LNCaP clone FGC (cell line): ENCODE measurements around the gene TNS1.

ENCODE experiments used
- DNase-seq: peaks from one replicate; pipeline ENCODE4 v3.0.0-alpha.2; 2011; ENCODE audit warnings: low read depth
- H3K4me3 ChIP-seq: 2 replicates; pipeline ENCODE4 v1.5.1; 2011; ENCODE audit warnings: mild to moderate bottlenecking, low read depth, low read length, control low read depth
- CTCF ChIP-seq: IDR thresholded peaks from 2 replicates; pipeline ENCODE4 v1.5.1; 2012; ENCODE audit warnings: mild to moderate bottlenecking; ENCODE audit not compliant: control insufficient read depth, insufficient read depth; ENCODE audit errors: extremely low read depth

Gene TNS1

GRCh38 chr2:217988014-217988839 lies 14.6 kb downstream of the TNS1 start:
- DNase-seq: peak; percentile 95

GRCh38 chr2:217987391-217987790 lies 15.4 kb downstream of the TNS1 start:
- DNase-seq: no peak
- TF ChIP-seq CTCF: no peak
- no peak overlapping the region for H3K4me3 ChIP-seq

More at GRCh38 chr2:217988014-217988839, 14.6 kb downstream of the TNS1 start:
- peak; percentile 82 for TF ChIP-seq CTCF
- peak overlapping the region; percentile 36; the same call in 1 of the 2 replicates for H3K4me3 ChIP-seq

- no peak for TF ChIP-seq CTCF
- no peak overlapping the region for H3K4me3 ChIP-seq
- no peak for DNase-seq
These were observed 16.4 kb downstream of the TNS1 start for GRCh38 chr2:217986256-217986961.

GRCh38 chr2:217983276-217984233 lies 19.2 kb downstream of the TNS1 start:
- H3K4me3 ChIP-seq: no peak overlapping the region
- no peak for DNase-seq
- no peak for TF ChIP-seq CTCF

- no peak for TF ChIP-seq CTCF
- no peak overlapping the region for H3K4me3 ChIP-seq
- no peak for DNase-seq
These were observed 20.8 kb downstream of the TNS1 start for GRCh38 chr2:217981971-217982370.

GRCh38 chr2:217981084-217981730 lies 21.6 kb downstream of the TNS1 start:
- TF ChIP-seq CTCF: no peak
- no peak for DNase-seq
- H3K4me3 ChIP-seq: no peak overlapping the region
